Measurements from ENCODE around the gene VCAM1.

VCAM1 gene

DNA sequence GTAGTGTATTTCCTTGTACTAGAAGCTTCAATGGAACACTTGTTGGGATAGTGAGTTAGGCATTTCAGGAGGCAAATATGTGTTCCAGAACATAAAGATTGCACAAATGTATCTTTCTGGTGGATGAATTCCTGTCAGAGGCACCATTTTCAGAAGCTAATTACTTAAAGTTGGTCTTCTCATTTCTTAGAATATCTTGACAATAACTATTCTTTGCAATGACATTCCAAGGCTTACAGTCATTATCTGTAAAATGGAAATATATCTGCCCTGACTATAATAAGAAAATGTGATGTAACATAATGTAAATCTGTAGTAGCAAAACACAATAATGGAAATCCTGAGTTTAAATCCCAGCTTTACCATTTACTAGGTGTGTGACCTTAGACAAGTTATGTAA, 2.7 kb downstream of the VCAM1 start:
- DNase-seq (ENCODE audit: low read depth in 3 of 3): no peak

- DNase-seq (ENCODE audit: low read depth in 3 of 3): no peak
Observed at GRCh38 chr1:100724281-100724680, 4.7 kb downstream of the VCAM1 start.

GRCh38 chr1:100730130-100730529, 10.6 kb downstream of the VCAM1 start:
- DNase-seq (ENCODE audit: low read depth in 3 of 3): no peak

- no peak for DNase-seq (ENCODE audit: low read depth in 3 of 3)
Observed at GRCh38 chr1:100731309-100731708, 11.8 kb downstream of the VCAM1 start.

- no peak for DNase-seq (ENCODE audit: low read depth in 3 of 3)
Observed at GRCh38 chr1:100731758-100732157, 12.2 kb downstream of the VCAM1 start.

GRCh38 chr1:100734676-100735075, 15.1 kb downstream of the VCAM1 start:
- DNase-seq (ENCODE audit: low read depth in 3 of 3): no peak

GRCh38 chr1:100735244-100735643, 15.7 kb downstream of the VCAM1 start:
- no peak for DNase-seq (ENCODE audit: low read depth in 3 of 3)

DNA sequence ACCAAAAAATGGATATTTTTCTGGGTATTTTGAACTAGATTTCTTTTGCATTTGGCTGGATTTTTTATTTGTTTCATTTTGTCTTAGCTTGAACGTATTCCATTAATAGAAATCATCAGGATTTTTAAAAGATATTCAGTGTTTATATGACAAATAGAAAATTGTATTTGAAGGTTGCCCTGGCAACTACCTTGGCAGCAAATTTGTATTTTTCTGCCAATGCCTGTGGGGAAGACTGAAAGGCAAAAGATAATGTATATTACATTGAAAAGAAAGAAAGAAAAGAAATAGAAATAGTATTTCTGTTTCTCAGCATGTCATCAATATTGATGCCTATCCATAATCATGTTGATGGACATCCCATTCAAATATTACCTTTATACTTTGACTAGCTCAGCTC, 16.8 kb downstream of the VCAM1 start:
- no peak for DNase-seq (ENCODE audit: low read depth in 3 of 3)

GRCh38 chr1:100736746-100737145, 17.2 kb downstream of the VCAM1 start:
- DNase-seq (ENCODE audit: low read depth in 3 of 3): no peak

GRCh38 chr1:100746542-100746932, 27.0 kb downstream of the VCAM1 start:
- no peak for DNase-seq (ENCODE audit: low read depth in 3 of 3)

- no peak for DNase-seq (ENCODE audit: low read depth in 3 of 3)
Observed at GRCh38 chr1:100747771-100748170, 28.2 kb downstream of the VCAM1 start.

- DNase-seq (ENCODE audit: low read depth in 3 of 3): no peak
Observed at GRCh38 chr1:100750005-100750885, 30.7 kb downstream of the VCAM1 start.

GRCh38 chr1:100752791-100753190, 33.2 kb downstream of the VCAM1 start:
- no peak for DNase-seq (ENCODE audit: low read depth in 3 of 3)

- DNase-seq (ENCODE audit: low read depth in 3 of 3): no peak
Observed at GRCh38 chr1:100757946-100758345, 38.4 kb downstream of the VCAM1 start.

GRCh38 chr1:100759188-100759587, 39.6 kb downstream of the VCAM1 start:
- DNase-seq (ENCODE audit: low read depth in 3 of 3): no peak

DNA sequence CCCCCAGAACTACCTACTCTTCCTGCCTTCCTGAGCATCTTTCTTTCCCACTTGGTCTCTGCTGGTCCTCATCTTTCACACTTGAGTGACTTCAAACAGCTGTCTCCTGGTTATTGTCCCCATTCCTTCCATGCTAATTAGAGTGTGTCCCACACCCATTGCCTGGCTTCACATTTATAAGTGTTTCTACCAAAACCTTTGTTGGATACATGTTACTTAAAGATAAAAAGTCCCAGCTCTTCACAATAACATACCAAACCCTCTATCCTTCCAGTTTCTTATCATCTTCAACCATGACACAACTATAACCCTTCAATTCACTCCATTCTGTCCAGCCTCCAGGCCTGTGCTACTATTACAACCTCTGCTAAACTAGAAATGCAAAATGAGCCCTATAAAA, 41.0 kb downstream of the VCAM1 start:
- no peak for DNase-seq (ENCODE audit: low read depth in 3 of 3)

- no peak for DNase-seq (ENCODE audit: low read depth in 3 of 3)
Observed at GRCh38 chr1:100762461-100762860, 42.9 kb downstream of the VCAM1 start.

GRCh38 chr1:100767176-100767890, 47.8 kb downstream of the VCAM1 start:
- no peak for DNase-seq (ENCODE audit: low read depth in 3 of 3)

DNA sequence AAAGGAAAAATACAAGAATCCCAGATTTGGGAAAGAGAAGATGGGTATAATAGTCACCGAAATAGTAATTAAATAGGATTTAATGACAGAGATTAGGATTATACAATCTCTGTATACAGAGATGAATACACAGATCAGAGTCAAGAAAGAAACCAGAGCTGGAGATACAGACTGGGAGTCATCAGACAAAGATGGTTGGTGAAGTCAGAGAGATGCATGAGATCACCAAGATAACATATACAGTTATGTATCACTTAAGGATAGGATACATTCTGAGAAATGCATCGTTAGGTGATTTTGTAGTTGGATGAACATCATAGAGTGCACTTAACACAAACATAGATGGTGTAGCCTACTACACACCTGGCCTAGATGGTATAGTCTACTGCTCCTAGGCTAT, 49.8 kb downstream of the VCAM1 start:
- DNase-seq (ENCODE audit: low read depth in 3 of 3): no peak

DNA sequence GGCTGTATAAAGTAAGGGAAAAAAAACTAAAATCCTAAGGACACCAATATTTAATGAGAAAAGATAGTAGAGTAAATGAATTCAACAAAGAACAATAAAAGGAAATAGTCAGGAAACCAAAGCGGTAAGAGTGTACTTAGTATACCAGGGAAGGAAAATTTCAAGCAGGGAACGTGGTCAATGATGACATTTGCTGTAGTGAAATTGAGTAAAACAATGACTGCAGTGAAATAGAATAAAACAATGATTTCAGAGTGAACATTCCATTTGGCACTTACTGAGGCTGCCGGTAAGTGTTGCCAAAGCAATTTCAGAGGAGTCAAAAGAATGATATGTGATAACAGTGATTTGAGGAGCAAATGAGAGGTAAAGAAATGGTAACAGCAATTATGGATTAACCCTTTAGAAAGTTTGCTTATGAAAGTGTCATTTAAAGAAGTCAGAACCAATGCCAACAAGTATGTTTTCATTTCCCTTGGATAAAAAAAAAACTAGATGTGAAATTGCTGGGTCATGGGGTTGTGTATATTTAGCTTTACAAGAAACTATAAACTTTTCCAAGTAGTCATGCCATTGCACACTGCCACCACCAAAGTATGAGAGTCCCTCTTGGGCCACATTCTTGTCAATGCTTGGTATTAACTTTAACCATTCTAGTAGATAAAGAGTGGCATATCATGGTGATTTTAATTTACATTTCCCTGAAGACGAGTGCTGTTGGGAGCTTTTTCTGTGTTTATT, 50.5 kb downstream of the VCAM1 start:
- no peak for DNase-seq (ENCODE audit: low read depth in 3 of 3)

DNA sequence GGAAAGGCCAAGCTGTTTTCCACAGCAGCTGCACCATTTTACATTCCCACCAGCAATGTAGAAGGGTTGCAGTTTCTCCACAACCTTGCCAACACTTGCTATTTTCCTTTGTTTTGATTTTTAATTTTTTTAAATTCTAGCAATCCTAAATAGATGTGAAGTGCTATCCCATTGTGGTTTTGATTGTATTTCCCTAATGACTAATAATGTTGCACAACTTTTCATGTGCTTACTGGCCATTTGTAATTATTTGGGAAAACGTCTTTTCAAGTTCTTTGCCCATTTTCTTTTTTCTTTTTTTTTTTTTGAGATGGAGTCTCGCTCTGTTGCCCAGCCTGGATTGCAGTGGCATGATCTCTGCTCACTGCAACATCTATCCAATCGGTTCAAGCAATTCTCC, 53.9 kb downstream of the VCAM1 start:
- DNase-seq (ENCODE audit: low read depth in 3 of 3): no peak

DNA sequence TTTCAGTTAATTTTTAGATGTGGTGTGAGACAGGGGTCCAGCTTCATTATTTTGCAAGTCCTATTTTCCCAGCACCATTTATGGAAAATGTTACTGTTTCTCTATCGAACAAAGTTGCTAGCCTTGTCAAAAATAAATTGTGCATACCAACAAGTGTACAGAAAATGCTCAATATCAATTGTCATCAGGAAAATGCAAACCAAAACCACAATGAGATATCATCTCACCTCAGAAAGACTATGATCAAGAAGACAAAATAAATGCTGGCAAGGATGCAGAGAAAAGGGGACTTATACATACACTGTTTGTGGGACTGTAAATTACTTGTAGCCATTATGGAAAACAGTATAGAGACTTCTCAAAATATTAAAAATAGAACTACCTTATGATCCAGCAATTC, 54.8 kb downstream of the VCAM1 start:
- no peak for DNase-seq (ENCODE audit: low read depth in 3 of 3)

DNA sequence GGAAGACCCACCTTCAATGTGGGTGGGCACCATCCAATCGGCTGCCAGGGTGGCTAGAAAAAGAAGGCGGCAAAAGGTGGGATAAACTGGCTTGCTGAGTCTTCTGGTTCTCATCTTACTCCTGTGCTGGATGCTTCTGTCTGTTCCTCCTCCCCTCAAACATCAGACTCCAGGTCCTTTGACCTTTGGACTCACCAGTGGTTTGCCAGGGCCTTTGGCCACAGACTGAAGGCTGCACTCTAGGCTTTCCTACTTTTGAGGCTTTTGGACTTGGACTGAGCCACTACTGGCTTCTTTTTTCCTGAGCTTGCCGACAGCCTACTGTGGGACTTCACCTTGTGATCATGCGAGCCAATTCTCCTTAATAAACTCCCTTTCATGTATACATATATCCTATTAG, 55.9 kb downstream of the VCAM1 start:
- DNase-seq (ENCODE audit: low read depth in 3 of 3): no peak
